Neutrophil (primary cell): Measurements from ENCODE around the gene MCM3.

Source experiments
- H3K27ac ChIP-seq: fragments of 200-600 bp; sonication (generic); 2 replicates; pipeline ENCODE4 v1.5.1; 2016; ENCODE audit warnings: mild to moderate bottlenecking, moderate library complexity
- H3K27me3 ChIP-seq: fragments of 200-600 bp; sonication (generic); 2 replicates; pipeline ENCODE4 v1.6.0; 2016; ENCODE audit warnings: mild to moderate bottlenecking
- H3K36me3 ChIP-seq: fragments of 200-600 bp; sonication (generic); 2 replicates; pipeline ENCODE4 v1.5.1; 2017
- H3K4me1 ChIP-seq, 2 experiments: fragments of 200-600 bp in 1 of 2; sonication (generic) in 1 of 2; 1 replicate in 1 of 2; 2 replicates in 1 of 2; pipeline versions ENCODE4 v1.5.1 to v1.6.1; 2013 to 2016; ENCODE audit warnings: low read depth in 1 of 2, low read length in 1 of 2, mild to moderate bottlenecking in 1 of 2, moderate library complexity in 1 of 2; ENCODE audit not compliant: control insufficient read depth in 1 of 2, insufficient read depth in 1 of 2
- H3K4me3 ChIP-seq, 2 experiments: fragments of 200-600 bp in 1 of 2; sonication (generic) in 1 of 2; 1 replicate in 1 of 2; 2 replicates in 1 of 2; pipeline ENCODE4 v1.5.1; 2013 to 2016; ENCODE audit warnings: low read depth in 1 of 2, low read length in 1 of 2, mild to moderate bottlenecking in 1 of 2, moderate library complexity in 1 of 2
- H3K9me3 ChIP-seq: fragments of 200-600 bp; sonication (generic); 2 replicates; pipeline ENCODE4 v1.5.1; 2016
- TF ChIP-seq, protein P1 (sequence below): fragments of 200-600 bp; sonication (generic); IDR thresholded peaks from 2 replicates; pipeline ENCODE4 v1.5.1; 2016; ENCODE audit warnings: antibody characterized with exemption

The MCM3 gene

DNA sequence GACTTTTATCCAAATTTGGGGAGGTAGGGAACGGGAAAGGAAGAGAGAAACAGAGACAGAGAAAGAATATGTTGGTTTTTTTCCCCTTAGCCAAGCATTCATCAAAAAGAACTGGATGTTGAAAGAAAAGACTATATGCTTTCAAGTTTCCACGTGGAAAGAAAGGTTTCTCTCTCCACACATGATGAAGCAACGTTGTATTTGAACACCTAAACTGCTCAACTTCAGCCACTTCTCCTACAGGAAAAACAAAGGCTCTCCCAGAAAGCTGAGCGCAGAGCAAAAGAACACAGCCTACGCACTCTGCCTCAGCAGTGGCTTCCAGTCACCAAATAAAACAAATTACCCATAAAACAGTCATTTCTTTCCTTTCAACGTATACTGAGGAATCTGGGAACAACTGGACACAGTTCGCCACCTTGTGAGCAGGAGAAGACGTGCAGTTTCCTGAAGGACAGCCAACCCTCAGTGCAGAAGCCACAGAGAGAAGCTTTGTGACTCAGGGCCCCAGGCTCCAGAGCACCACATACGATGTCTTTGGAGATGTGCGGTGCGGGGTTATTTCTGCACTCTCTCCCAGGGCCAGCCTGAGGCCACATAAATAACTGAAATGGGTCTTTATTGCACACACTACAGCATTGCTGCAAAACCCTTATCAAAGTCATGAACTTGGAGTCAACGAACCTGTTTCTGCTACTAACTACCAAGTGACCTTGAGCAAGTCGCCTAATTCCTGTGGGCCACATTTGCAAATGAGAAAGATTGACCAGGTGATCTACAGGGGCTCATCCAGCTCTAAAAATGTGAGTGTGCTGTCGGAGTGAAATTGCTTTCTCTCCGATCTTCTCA, 50.3 kb downstream of the MCM3 start:
- Histone ChIP-seq H3K9me3 (no peaks in the 10 kb centered on the region), H3K27ac (no peak overlapping the region), H3K27me3 (no peaks in the 10 kb centered on the region), H3K36me3 (no peaks in the 10 kb centered on the region), H3K4me3 (no peak overlapping the region), H3K4me1 (no peaks in the 10 kb centered on the region)
- TF ChIP-seq, protein P1, sequence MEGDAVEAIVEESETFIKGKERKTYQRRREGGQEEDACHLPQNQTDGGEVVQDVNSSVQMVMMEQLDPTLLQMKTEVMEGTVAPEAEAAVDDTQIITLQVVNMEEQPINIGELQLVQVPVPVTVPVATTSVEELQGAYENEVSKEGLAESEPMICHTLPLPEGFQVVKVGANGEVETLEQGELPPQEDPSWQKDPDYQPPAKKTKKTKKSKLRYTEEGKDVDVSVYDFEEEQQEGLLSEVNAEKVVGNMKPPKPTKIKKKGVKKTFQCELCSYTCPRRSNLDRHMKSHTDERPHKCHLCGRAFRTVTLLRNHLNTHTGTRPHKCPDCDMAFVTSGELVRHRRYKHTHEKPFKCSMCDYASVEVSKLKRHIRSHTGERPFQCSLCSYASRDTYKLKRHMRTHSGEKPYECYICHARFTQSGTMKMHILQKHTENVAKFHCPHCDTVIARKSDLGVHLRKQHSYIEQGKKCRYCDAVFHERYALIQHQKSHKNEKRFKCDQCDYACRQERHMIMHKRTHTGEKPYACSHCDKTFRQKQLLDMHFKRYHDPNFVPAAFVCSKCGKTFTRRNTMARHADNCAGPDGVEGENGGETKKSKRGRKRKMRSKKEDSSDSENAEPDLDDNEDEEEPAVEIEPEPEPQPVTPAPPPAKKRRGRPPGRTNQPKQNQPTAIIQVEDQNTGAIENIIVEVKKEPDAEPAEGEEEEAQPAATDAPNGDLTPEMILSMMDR: no peak

DNA sequence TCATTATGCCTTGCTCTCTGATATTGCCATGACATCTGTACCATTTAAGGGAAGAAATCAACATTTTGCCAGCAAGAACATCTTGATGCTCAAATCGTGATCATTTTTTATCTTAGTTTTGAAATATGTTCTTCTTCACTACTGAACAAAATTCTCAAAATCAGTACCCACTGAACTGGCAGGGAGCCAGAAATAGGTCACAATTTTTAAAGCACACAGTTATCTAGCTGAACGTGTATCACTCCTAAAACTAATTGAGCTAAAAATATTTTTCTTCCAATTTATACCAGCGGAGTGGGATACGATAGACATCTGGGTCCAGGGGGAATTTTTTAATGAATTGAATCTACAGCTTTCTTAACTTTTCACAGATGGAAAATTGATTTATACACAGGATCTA, 51.5 kb downstream of the MCM3 start:
- Histone ChIP-seq H3K27ac (no peak overlapping the region), H3K27me3 (no peaks in the 10 kb centered on the region), H3K4me3 (no peak overlapping the region), H3K9me3 (no peaks in the 10 kb centered on the region), H3K4me1 (no peaks in the 10 kb centered on the region), H3K36me3 (no peaks in the 10 kb centered on the region)
- TF ChIP-seq, protein P1: no peak

DNA sequence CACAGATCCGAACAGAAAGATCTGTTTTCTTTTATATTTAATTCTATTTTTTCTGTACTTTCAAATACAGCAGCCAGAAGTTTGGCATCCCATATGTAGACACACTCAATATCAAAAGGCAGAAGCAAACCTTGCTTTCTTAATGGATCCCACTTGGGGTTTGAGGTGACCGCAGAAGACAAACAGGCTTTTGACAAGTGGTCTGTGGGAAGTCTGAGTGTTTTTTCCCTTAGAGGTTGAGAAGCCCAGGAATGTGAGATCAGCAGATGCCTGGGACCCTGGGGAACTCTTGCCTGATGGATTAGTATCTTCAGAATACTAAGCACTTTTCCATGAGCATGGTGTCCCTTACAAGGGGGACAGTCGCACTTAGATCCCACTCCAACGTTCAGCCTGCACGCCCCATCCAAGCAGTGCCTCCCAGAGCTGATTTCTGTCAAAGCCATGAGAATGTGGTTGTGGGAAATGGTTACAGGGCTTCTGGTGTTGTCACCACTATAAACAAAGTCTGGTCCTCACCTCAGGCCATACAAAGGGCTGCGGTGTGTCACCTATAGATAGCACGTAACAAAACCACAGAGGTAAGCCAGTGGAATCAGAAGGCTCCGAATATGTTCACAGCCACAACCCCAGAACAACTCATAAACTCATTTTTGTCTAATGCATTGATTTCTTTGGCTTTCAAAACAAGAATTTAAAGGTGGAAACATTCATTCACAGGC, 53.0 kb downstream of the MCM3 start:
- Histone ChIP-seq H3K4me3 (no peak overlapping the region), H3K27me3 (no peaks in the 10 kb centered on the region), H3K4me1 (no peaks in the 10 kb centered on the region), H3K36me3 (no peaks in the 10 kb centered on the region), H3K27ac (no peak overlapping the region), H3K9me3 (no peaks in the 10 kb centered on the region)
- TF ChIP-seq, protein P1: no peak

DNA sequence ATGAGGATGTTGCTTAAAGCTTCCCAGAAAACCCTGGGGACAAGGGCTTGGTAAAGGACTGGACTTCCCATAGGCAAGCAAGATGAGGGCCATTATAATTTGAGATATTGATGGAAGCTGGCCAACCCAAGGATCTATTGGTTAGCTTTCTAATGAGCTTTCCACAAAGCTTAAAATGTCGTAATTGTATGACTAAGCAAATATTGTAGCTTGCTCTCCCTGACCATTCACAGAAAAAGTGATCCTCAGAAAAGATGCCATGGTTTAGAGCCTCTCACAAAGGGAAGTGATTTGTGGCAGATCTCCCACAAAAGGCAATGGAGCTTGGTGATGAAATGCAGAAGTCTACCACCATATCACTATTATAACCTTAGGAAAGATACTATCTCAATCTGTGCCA, 53.9 kb downstream of the MCM3 start:
- no peaks in the 10 kb centered on the region for H3K9me3 ChIP-seq
- H3K27me3 ChIP-seq: no peaks in the 10 kb centered on the region
- no peaks in the 10 kb centered on the region for H3K4me1 ChIP-seq
- no peaks in the 10 kb centered on the region for H3K36me3 ChIP-seq
- no peak overlapping the region for H3K27ac ChIP-seq
- no peak overlapping the region for H3K4me3 ChIP-seq
- TF ChIP-seq, protein P1: no peak

DNA sequence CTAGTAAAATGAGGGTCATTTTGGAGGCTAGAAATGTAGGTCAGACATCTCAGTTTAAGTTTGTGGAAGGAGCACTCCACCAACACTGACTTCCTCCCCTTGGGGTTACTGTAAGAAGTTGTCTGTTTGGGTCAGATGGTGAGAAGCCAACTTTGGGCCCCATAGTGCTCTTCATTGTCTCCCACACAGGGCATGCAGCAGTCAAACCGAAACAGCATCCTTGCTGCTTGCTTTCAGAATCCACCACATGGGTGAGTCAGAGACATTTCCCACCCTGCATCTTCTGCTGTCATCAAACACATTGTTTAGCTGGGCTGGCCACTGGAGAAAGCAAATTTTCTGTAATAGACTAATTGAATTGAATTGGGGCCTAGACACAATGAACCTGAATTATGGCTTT, 57.0 kb downstream of the MCM3 start:
- Histone ChIP-seq H3K4me1 (no peaks in the 10 kb centered on the region), H3K9me3 (no peaks in the 10 kb centered on the region), H3K27ac (no peak overlapping the region), H3K4me3 (no peak overlapping the region), H3K27me3 (no peaks in the 10 kb centered on the region), H3K36me3 (no peaks in the 10 kb centered on the region)
- TF ChIP-seq, protein P1: no peak
